ENCODE results near the gene BEND2. TPM values are rescaled to one million over a fixed set of nuclear protein-coding genes. Genes with fewer than 3 reads are reported as not detected.

The BEND2 gene
- total and polyA plus RNA-seq, 7 donors: not detected

DNA sequence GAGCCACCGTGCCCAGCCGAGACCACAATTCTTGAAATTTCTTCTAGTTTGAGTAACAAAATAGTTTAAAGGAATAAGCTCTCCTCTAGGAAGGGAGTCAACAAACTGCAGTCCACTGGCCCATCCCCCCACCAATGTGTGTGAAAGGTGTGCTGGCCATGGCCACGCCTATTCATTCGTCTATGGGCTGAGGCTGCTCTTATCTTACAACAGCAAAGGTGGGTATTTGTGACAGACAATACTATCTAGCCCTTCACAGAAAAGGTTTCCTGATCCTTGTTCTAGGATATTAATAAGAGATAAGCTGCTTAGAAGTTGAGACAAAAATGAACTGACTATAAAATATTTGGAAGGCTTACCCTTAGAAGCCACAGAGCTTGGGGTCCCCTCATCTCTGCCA, 41.2 kb downstream of the BEND2 start:
- TF ChIP-seq POLR2AphosphoS5 (IDR thresholded peaks at IDR 0.05): no peak
- TF ChIP-seq, protein P1, sequence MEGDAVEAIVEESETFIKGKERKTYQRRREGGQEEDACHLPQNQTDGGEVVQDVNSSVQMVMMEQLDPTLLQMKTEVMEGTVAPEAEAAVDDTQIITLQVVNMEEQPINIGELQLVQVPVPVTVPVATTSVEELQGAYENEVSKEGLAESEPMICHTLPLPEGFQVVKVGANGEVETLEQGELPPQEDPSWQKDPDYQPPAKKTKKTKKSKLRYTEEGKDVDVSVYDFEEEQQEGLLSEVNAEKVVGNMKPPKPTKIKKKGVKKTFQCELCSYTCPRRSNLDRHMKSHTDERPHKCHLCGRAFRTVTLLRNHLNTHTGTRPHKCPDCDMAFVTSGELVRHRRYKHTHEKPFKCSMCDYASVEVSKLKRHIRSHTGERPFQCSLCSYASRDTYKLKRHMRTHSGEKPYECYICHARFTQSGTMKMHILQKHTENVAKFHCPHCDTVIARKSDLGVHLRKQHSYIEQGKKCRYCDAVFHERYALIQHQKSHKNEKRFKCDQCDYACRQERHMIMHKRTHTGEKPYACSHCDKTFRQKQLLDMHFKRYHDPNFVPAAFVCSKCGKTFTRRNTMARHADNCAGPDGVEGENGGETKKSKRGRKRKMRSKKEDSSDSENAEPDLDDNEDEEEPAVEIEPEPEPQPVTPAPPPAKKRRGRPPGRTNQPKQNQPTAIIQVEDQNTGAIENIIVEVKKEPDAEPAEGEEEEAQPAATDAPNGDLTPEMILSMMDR (IDR thresholded peaks at IDR 0.05): no peak
- TF ChIP-seq EP300 (IDR thresholded peaks at IDR 0.05): no peak
- no peak for TF ChIP-seq POLR2A (IDR thresholded peaks at IDR 0.05)
- no peaks in the 10 kb centered on the region for H3K9me3 ChIP-seq
- no peaks in the 10 kb centered on the region for H3K27me3 ChIP-seq
- no peak overlapping the region for H3K4me3 ChIP-seq
- no peaks in the 10 kb centered on the region for H3K4me1 ChIP-seq
- WGBS, 2 donors: 73 to 89% methylated on average over 4 of the region's 4 CpGs
- no peaks in the 10 kb centered on the region for H3K36me3 ChIP-seq
- H3K27ac ChIP-seq: no peak overlapping the region
- intact Hi-C loops (cut with DNase I): no loop called here
- no peak for DNase-seq

DNA sequence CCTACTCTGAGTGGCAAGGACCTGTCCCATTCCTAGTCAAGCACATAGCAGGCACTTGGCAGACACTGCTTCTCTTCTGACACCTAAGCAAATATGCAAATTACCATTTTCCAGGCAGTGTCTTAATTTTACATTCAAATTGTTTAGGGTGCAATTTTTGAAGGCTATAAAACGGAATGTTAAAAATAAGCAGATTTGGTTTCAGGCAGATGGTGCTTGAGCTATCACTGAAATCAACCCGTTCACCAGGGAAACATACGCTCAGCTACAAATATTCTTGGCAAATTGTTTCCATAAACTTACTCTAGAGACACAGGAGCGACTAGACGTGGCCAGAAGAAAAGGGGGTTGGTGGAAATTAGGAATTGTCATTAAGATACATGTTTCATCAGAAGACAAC, 45.7 kb downstream of the BEND2 start:
- Histone ChIP-seq H3K36me3 (no peaks in the 10 kb centered on the region), H3K4me3 (no peak overlapping the region), H3K27ac (no peak overlapping the region), H3K4me1 (no peaks in the 10 kb centered on the region), H3K9me3 (no peaks in the 10 kb centered on the region), H3K27me3 (no peaks in the 10 kb centered on the region)
- intact Hi-C loops (cut with DNase I): no loop called here
- no peak for DNase-seq
- TF ChIP-seq POLR2AphosphoS5 (IDR thresholded peaks at IDR 0.05): no peak
- TF ChIP-seq, protein P1 (IDR thresholded peaks at IDR 0.05): no peak
- no peak for TF ChIP-seq POLR2A (IDR thresholded peaks at IDR 0.05)
- no peak for TF ChIP-seq EP300 (IDR thresholded peaks at IDR 0.05)
- 68 to 80% methylated on average over 5 of the region's 5 CpGs for WGBS, 2 donors

DNA sequence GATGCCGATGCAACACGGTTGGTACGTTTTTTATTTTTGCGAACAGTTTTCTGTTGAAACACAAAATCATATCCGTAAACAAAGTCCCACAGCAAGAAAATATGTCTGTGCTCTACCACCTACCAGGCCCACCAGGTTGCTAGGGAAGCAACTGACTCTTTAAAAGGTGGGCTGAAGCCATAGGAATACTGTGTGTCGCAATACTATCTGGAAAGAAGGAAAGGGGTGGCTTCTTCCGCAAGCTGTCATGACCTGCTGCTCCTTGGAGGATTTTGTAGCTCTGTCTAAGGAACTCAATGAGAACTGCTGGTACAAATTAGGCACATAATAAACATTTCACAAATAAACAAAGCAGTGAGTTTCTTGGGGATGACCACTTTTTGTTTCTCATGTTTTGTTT, 46.5 kb downstream of the BEND2 start:
- TF ChIP-seq POLR2AphosphoS5 (IDR thresholded peaks at IDR 0.05): no peak
- TF ChIP-seq, protein P1 (IDR thresholded peaks at IDR 0.05): no peak
- TF ChIP-seq EP300 (IDR thresholded peaks at IDR 0.05): no peak
- no peak for TF ChIP-seq POLR2A (IDR thresholded peaks at IDR 0.05)
- Histone ChIP-seq H3K4me3 (no peak overlapping the region), H3K36me3 (no peaks in the 10 kb centered on the region), H3K9me3 (no peaks in the 10 kb centered on the region), H3K27me3 (no peaks in the 10 kb centered on the region), H3K27ac (no peak overlapping the region), H3K4me1 (no peaks in the 10 kb centered on the region)
- WGBS, 2 donors: 92 to 93% methylated on average over 7 of the region's 7 CpGs
- intact Hi-C loops (cut with DNase I): no loop called here
- DNase-seq: no peak

DNA sequence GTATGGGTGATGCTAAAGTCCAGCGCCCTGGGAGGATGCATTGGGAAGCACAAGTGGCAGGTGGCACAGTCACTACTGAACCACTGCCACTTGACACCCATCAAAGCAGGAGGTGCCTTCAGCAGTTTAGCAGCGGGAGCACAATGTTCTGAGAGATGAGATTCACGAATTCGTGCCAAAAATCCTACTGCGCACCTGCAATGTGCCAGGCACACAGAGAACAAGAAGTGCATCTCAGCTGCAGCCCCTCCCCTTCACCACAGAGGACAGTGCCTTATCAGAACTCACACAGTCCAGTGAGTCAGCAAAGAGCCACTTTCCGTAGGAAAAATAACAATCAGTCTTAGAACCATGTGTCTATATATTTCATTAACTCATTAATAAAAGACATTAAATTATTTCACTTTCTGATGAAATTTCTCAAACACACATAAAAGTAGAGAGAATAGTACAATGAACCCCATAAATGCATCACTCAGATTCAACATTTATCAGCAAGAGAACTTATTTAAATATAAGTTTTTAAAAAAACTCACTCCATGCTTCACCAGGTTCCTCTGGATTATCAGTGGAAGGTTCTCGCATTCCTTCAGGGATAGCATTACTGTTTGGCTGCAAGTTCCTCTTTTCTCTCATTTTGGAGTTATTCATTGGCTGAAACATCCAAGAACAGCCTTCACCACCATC, 47.0 kb downstream of the BEND2 start:
- Histone ChIP-seq H3K4me3 (no peak overlapping the region), H3K4me1 (no peaks in the 10 kb centered on the region), H3K27me3 (no peaks in the 10 kb centered on the region), H3K27ac (no peak overlapping the region), H3K9me3 (no peaks in the 10 kb centered on the region), H3K36me3 (no peaks in the 10 kb centered on the region)
- DNase-seq: no peak
- TF ChIP-seq EP300 (IDR thresholded peaks at IDR 0.05) (no peak), POLR2A (IDR thresholded peaks at IDR 0.05) (no peak), POLR2AphosphoS5 (IDR thresholded peaks at IDR 0.05) (no peak)
- TF ChIP-seq, protein P1 (IDR thresholded peaks at IDR 0.05): no peak
- intact Hi-C loops (cut with DNase I): no loop called here
- WGBS, 2 donors: 66 to 69% methylated on average over 7 of the region's 7 CpGs

DNA sequence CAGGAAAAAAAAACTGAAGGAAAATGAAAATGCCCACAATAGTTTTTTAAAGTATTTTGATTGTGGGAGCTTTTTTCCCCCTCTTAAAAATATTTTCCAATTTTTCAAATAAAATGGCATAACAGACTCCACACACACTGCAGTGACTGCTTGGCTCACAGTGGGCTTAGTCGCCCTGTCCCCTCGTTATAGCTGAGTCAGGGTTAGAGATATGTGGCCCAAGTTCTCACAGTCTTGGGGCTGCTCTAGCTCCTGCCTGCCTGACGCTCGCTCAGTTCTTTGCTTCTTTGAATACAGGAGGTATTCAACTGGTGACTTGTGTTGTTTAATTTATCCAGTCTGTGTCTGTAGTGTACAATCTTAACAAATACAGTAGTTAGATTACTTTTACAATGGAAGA, 47.7 kb downstream of the BEND2 start:
- no peaks in the 10 kb centered on the region for H3K27me3 ChIP-seq
- no peak for DNase-seq
- intact Hi-C loops (cut with DNase I): no loop called here
- H3K9me3 ChIP-seq: no peaks in the 10 kb centered on the region
- H3K4me3 ChIP-seq: no peak overlapping the region
- WGBS, 2 donors: 86 to 90% methylated on average over 4 of the region's 4 CpGs
- H3K4me1 ChIP-seq: no peaks in the 10 kb centered on the region
- no peak for TF ChIP-seq POLR2A (IDR thresholded peaks at IDR 0.05)
- no peak for TF ChIP-seq EP300 (IDR thresholded peaks at IDR 0.05)
- TF ChIP-seq POLR2AphosphoS5 (IDR thresholded peaks at IDR 0.05): no peak
- TF ChIP-seq, protein P1 (IDR thresholded peaks at IDR 0.05): no peak
- H3K36me3 ChIP-seq: no peaks in the 10 kb centered on the region
- no peak overlapping the region for H3K27ac ChIP-seq

All from sigmoid colon (tissue), 7 donors.